CD4-positive, alpha-beta T cell treated with Interleukin-15 for 1 hour (primary cell): ENCODE measurements around the gene WDR81.
A peak's percentile ranks its signal among the peaks of the same experiment; 100 is the strongest.
"Not testable (repeated sequence)": the region's sequence is repeated elsewhere in the genome, so short reads cannot be mapped to it uniquely, and the experiment has no call there.

Experiments used
- DNase-seq: peaks from one replicate; pipeline ENCODE4 v3.0.0-alpha.2; 2020

WDR81 gene

GRCh38 chr17:1713878-1714426, 10.6 kb upstream of the WDR81 start:
- no peak for DNase-seq

DNA sequence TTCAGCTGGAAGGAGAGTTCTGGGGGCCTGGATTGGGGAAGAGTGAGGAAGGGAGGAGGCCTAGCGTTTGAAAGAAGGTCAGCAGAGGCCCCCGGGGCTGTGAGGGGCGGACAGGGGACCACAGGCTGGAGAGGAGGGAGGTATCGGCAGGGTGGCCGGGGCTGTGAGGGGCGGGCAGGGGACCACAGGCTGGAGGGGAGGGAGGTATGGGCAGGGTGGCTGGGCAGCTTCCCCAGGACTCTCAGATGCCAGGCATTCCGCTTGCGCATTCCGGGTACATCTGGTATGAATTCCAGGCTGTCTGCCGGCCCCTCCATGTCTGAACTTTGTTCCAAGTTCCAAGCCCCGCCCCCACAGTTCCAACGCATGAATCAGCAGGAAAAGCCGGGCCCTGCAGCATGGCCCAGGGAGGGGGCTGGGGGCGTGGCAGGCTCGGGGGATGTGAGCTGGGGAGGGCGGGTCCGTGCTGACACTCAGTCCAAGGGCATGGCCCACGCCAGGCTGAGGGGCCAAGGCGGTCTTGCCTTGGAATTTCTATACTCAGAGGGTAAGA, 10.0 kb upstream of the WDR81 start:
- DNase-seq, result peak; percentile 66

GRCh38 chr17:1714980-1715802, 9.3 kb upstream of the WDR81 start:
- DNase-seq, result peak; percentile 80

DNA sequence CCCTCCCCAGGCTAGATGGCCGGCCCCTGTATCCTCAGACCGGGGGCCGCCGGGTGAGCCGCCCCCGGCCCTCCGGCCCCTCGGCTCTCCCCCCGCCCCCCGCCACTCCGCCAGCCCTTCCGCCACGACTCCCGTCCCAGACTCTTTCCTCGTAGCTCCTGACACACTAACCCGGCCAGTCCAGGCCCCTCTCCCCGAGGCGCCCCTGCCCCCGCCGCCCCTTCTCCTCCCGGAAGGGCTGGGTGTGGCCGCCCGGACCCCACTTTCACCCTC, 8.8 kb upstream of the WDR81 start:
- no peak for DNase-seq

DNA sequence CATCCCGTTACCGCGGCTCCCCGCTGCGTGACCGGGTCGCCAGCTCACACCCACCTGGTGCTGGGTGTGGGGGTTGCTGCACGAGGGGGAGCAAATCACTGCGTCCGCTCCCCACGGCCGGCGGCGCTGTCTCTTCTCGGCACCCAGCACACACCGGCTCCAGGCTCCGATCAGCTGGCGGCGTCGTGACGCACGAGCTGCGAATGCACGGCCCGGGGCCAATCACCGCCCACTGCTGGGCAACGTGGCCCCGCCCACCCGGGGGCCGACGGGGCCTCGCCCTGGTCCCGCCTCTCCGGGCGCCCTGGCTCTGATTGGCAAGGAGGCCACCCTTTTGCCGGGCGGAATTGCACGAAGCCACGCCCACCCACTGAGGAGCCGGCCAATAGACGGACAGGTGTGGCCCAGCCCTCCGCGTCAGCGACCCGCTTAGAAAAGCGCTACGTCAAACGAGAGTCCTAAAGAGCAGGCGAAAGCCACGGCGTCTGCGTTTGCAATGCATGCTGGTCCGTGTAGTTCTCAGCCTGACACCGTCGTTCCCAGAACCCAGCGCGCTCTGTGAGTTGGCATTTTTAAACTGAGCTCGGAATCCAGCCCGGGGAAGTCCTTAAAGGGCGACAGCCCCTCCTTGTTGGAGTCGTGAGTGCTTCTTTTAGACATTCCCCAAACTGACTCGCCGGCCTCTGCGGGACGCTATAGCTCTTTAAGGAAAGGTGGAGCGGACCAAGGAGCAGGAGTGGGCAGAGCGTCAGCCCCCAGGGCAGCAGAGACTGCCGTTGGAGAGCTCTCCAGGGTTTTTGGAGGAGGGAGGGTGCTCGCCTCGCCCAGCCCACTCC, 8.2 kb upstream of the WDR81 start:
- DNase-seq, result peak; percentile 100

- DNase-seq, result peak; percentile 92
Observed at GRCh38 chr17:1716912-1717695, 7.4 kb upstream of the WDR81 start.

- DNase-seq, result no peak
Observed at GRCh38 chr17:1718362-1719165, 5.9 kb upstream of the WDR81 start.

DNA sequence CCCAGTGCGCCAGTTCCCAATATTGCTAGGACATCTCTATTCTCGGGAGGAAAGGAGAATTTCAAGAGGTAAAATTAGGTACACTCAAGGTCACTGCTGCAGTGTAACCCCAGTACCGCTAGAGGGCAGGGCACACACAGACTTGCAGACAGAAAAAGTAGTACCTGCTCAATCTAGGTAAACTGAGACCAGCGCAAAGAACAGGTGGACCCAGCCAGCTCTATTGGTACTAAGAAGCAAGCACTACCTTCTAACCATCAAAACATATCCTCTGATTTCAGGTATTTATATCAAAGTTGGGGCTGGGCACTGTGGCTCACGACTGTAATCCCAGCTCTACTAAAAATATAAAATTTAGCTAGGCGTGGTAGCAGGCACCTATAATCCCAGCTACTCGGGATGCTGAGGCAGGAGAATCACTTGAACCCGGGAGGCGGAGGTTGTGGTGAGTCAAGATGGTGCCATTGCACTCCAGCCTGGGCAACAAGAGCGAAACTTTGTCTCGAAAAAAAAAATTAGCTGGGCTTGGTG, 3.6 kb upstream of the WDR81 start:
- DNase-seq, result peak; percentile 61

DNA sequence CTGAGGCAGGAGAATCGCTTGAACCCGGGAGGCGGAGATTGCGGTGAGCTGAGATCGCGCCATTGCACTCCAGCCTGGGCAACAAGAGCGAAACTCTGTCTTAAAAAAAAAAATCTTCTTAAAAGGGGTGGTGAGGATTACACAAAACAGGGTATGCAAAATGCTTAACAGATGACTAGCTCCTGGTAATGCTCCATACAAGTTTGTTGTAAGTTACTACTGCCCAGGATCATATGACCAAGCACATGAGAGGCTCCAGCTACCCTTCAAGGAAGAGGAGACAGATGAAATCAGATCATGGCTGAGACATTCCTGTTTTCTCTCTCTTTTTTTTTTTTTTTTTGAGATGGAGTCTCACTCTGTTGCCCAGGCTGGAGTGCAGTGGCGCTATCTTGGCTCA, 2.5 kb upstream of the WDR81 start:
- not testable (repeated sequence) for DNase-seq

GRCh38 chr17:1724869-1725641, 551 bp downstream of the WDR81 start:
- no peak for DNase-seq

- DNase-seq, result no peak
Observed at GRCh38 chr17:1725642-1726511, 1.4 kb downstream of the WDR81 start.

DNA sequence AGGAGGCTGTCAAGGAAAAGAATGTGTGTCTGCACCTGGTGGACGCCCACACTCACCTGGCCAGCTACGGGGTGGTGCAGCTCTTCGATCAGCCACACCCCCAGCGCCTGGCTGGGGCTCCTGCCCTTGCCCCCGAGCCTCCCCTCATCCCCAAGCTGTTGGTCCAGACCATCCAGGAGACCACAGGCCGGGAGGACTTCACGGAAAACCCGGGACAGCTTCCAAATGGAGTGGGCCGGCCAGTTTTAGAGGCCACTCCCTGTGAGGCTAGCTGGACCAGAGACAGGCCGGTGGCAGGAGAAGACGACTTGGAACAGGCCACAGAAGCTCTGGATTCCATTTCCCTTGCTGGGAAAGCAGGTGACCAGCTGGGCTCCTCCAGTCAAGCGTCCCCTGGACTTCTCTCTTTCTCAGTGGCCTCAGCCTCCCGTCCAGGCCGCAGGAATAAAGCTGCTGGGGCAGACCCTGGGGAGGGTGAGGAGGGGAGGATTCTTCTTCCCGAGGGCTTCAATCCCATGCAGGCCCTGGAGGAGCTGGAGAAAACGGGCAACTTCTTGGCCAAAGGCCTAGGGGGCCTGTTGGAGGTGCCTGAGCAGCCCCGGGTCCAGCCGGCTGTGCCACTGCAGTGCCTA, 2.2 kb downstream of the WDR81 start:
- no peak for DNase-seq

- DNase-seq, result no peak
Observed at GRCh38 chr17:1727258-1727789, 2.8 kb downstream of the WDR81 start.

GRCh38 chr17:1727876-1728630, 3.5 kb downstream of the WDR81 start:
- DNase-seq, result no peak

- DNase-seq, result no peak
Observed at GRCh38 chr17:1729966-1730325, 5.4 kb downstream of the WDR81 start.

GRCh38 chr17:1730326-1731193, 6.1 kb downstream of the WDR81 start:
- no peak for DNase-seq

DNA sequence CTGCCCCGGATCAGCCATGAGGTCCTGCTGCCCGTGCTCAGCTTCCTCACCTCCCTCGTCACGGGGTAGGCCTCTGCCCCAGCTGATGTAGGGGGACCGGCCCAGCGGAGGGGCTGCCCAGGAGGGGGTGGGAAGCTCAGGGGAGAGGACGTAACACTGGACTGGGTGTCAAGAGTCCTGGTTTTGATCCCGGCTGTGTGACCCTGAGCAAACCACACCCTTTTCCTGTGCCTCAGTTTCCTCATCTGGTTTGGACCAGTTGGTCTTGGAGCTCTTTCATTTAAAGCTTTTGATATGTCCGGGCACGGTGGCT, 6.6 kb downstream of the WDR81 start:
- DNase-seq, result no peak
